Fibroblast of pulmonary artery (primary cell): ENCODE data around the gene KIF26B.
"Not testable (repeated sequence)": the region's sequence is repeated elsewhere in the genome, so short reads cannot be mapped to it uniquely, and the experiment has no call there.

Experiments
- DNase-seq: peaks from one replicate; pipeline ENCODE4 v3.0.0-alpha.2; 2010; ENCODE audit warnings: low read depth
- H3K4me3 ChIP-seq: replicated peaks from 2 replicates; pipeline ENCODE4 v1.5.1; 2011; ENCODE audit warnings: low read depth, mild to moderate bottlenecking, control low read depth, low read length, moderate library complexity
- CTCF ChIP-seq: IDR thresholded peaks from 2 replicates; pipeline ENCODE4 v1.5.1; 2011; ENCODE audit warnings: mild to moderate bottlenecking, control low read depth, low read length, inconsistent platforms; ENCODE audit errors: missing control alignments

The KIF26B gene

GRCh38 chr1:245666412-245666811 lies 511.6 kb downstream of the KIF26B start:
- H3K4me3 ChIP-seq, result no peak overlapping the region

GRCh38 chr1:245671349-245671748 lies 516.6 kb downstream of the KIF26B start:
- no peak overlapping the region for H3K4me3 ChIP-seq

More at GRCh38 chr1:245666412-245666811, 511.6 kb downstream of the KIF26B start:
- no peak for DNase-seq
- TF ChIP-seq CTCF, result no peak

GRCh38 chr1:245671966-245672767 lies 517.4 kb downstream of the KIF26B start:
- no peak for TF ChIP-seq CTCF
- H3K4me3 ChIP-seq, result no peak overlapping the region
- no peak for DNase-seq

More at GRCh38 chr1:245671349-245671748, 516.6 kb downstream of the KIF26B start:
- no peak for DNase-seq
- no peak for TF ChIP-seq CTCF

- not testable (repeated sequence) for DNase-seq, H3K4me3 ChIP-seq
Measured at GRCh38 chr1:245672836-245673656, 518.3 kb downstream of the KIF26B start.

GRCh38 chr1:245673881-245674414 lies 519.2 kb downstream of the KIF26B start:
- H3K4me3 ChIP-seq, result no peak overlapping the region
- no peak for TF ChIP-seq CTCF
- peak; percentile 10 for DNase-seq

- H3K4me3 ChIP-seq, result no peak overlapping the region
- no peak for TF ChIP-seq CTCF
- DNase-seq, result peak; percentile 18
Measured at GRCh38 chr1:245677461-245678240, 522.9 kb downstream of the KIF26B start.
